Stimulated activated CD8-positive, alpha-beta memory T cell treated with anti-CD3 and anti-CD28 coated beads, Interleukin-15, amount 100 ng/mL, for 4 hours (primary cell): ENCODE results near the gene ZNF296.

Source experiments
- DNase-seq, 2 donors: peaks; one replicate each; pipeline ENCODE4 v3.0.0-alpha.2; 2020; ENCODE audit warnings: low read depth in 2 of 2

Gene ZNF296

DNA sequence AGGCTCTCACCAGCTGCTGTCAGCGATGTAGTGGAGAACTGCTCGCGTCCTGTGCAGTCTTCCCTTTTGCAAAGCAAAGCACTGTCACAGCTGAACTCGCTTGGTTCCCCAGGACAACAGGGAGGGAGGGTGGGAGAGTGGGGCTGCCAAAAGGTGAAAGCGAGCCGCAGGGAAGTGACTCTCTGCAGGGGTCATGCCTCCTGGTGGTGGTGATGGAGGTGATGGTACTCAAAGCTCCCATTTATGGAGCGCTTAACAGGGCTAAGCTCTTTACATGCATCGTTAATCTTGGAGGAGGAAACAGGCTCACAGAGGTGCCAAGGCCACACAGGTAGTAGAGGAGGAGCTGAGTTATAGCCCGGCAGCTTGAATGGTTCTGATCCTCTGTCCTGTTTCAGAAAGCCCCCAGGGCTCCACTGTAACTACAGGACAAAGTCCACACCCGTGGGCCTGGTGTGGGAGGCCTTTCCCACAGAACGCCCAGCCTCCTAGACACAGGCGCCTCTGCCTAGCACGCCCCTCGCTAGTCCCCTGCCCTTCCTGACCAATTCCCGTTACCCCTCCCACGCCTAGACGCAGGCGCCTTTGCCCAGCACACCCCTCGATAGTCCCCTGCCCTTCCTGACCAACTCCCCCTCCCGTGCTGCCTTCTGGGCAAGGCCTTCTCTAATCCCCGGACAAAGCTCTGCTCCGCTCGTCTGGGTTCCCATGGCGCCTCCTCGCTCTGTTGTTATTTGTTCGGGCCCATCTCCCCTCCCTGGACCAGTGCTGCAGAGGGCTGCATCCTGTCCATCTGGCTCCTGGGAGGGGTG lies 27.4 kb upstream of the ZNF296 start:
- DNase-seq, result no peak

DNA sequence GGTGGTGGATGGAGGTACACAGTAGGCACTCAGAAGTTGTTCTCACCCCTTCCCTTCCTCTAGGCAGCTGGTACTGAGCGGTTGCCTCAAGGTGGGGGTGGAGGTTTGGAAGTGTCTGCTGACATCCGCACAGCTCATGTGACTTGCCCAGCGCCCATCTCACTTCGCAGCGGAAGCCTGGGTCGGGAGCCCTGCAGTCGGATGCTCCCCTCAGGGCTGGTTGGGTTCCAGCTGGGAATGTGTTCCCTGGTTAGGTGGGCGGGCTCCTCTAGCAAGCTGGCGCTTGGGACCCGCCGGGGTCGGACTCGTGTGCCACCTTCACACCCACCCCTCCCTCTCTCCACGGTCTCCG lies 26.9 kb upstream of the ZNF296 start:
- no peak for DNase-seq

DNA sequence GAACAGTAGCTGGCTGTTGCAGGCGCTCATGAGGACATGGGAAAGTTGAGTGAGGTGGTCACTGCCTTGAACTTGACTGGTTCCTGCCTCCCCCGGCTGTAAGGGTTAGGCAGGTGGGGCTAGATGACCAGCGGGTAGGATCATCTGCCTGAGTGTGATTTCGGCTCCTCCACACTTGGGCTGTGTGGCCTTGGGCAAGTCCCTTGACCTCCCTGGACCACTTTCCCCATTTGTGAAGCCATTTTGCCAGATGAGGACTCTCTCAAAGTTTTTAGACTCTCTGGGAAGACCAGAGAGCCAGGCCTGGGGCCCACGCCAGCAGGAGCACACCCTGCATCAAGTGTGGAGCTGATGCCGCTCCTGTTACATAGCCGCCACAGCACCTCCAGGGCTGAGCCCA lies 26.2 kb upstream of the ZNF296 start:
- no peak for DNase-seq

DNA sequence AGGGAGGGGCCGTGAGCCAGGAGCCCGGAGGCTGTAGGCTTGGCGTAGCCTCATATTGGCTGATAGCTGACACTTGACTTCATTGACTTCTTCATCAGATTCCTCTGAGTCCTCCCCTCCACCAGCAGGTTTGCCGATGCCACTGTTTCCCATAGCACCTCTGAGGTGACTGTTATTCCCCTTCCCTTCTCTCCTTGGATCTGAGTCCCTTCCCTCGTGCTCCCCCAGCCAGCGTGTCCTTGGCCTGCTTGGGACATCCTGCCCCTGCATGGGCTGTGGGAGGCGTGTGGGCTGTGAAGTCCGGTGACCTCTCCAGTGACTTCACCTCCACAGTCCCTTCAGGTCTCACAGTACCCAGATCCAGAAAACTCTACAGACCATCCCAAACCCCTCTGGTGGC lies 25.5 kb upstream of the ZNF296 start:
- no peak for DNase-seq

DNA sequence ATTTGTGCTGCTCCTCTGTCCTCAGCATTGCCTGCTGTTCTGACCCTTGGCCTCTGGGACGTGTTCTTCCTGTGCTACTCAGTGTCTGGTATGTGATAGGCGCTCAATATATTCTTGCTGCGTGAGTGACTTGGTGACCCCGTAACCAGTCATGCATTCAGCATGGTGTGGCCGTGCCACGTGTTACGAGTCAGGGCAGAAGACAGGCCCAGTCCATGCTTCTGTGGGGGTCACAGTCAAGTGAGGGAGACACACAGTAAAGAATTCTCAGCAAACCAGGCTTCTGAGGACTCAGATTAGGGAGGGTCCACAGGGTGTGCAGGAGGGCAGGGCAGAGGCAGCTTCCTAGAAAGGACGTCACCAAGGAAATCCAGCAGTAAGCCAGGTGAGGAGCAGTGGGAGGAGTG lies 24.6 kb upstream of the ZNF296 start:
- DNase-seq, result no peak

DNA sequence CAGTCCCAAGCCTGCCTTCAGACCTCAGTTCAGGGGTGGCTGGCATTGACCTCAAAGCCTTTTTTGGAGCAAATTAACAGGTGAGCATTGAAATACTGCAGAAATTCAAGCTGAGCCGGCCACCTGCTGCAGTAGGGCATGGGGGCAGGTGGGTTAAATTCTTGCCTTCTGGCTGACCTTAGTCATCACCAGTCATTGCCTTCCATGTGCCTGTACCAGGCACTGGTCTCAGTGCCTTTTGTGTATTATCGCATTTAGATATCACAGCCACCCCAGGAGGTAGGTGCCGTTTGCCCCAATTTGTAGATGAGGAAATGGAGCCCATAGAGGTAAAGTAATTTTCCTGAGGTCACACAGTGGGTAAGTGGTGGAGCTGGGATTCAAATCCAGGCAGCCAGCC lies 23.9 kb upstream of the ZNF296 start:
- no peak for DNase-seq

DNA sequence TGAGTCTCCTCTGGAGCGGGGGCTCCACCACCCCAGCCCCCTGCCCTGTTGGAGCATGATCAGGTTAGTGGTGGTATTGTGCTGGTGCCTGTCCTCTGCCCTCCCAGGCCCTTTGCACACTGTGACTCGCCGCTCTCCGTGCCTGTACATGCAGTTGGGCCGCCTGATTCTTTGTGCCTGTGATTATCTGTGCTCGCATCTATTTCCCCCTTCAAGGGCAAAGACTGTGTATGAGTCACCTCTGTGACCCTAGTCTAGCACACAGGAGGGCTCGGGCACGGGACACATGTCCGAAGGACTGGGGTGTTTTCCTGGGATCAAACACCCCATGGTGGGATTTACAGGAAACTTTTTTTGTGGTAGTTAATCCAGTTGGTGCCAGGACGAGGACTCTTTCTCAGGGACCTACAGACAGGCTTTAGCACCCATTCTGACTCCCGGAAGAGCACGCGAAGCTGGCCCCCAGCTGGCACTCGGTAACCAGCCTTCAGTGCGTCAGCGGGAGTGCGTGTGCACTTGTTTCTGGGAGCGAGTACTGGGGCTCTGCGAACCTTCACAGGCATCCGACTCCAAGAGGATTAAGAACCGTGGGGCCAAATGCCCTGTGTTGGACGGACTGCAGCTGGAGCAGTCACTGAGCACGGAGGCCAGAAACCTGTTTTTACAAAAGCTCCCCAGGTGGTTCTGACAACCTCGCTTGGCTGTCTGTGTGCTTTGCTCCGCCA lies 23.4 kb upstream of the ZNF296 start:
- no peak for DNase-seq

DNA sequence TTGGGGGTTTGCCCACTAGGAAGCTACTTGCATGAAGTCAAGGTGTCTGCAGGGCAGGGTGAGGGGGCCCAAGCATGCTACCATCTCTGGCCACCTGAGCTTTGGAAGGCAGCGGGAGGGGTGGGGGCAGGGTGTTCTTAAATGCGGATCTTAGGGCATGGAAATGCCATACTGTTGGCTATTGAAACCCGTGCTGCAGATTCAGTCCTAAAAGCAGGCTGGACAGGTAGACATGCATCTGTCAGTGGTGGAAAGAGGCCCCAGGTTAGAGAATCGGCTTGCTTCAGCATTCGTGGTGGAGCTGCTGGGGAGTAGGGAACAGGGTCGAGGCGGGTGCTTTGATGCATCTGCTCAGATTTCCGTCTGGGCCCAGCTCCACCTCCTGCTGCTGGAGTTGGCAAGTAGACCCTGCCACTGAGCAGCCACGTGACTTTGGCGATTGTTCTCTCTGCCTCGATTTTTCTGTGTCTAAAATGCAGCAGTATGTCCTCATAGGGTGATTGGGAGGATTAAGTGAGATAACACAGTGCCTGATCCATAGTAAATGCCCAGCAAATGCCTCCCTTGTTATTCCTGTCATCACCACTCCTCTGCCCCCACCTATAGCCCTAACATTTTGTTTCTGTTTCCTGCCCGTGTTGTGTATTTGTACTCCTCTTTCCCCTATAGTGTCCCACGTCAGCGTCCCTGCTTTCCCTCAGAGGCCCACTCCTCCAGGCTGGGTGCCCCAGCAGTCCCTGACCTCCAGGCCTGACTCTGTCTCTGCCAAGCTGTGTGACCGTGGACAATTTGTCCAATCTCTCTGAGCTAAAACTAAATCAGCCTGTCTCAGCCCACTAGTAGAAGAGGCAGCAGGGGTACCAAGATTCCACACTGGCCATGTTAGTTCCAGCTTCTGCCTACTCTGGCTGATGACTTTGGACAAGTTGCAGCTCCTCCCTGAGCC lies 22.5 kb upstream of the ZNF296 start:
- DNase-seq, result no peak

DNA sequence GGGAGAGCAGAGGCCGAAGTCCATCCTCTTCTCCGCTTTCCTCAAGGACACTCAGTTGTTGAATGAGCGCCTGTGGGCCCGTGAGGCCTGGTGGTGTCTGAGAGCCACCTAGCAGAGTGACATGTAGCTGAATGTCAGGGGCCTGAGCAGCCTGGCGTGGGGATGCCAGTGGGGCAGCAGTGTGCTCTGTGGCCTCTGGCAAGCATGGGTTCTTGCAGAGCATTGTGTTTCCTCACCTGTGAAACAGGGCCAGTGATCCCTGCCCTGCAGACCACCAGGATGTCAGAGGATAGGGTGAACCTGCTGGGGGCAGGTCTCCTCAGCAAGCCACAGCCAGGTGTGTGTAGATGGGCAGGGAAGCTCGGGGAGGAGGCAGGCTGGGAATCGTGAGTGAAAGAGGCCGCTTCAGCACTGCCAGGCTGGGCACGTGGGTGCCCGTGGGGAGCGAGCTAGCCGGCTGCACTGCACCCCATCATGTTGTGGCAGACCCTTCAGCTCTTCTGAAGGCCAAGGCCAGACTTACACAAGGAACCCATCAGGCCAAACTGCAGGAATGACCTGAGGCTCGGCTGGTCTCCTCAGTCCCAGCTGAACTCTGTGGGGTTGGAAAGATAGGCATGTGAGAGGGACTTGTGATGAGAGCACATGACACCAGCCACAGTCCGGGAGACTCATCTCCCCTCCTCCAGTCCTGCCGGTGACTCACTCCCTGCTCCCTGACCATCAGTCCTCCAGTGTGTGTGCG lies 21.7 kb upstream of the ZNF296 start:
- DNase-seq, result no peak

DNA sequence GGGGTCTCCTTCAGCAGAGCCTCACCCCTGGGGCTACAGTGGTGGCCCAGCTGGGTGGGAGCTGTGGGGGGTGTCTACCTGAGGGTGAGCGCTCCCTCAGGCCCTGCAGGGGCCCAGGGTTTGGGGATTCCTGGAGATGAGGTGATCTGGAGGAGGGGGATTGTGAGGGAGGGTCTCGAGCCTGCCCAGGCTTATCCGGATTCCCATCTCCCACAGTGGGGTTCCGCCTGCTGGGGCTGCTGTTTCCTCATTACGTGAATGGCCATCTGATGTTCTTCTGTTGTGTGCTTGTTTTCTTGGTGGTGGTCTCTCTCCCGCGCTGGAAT lies 21.1 kb upstream of the ZNF296 start:
- no peak for DNase-seq

DNA sequence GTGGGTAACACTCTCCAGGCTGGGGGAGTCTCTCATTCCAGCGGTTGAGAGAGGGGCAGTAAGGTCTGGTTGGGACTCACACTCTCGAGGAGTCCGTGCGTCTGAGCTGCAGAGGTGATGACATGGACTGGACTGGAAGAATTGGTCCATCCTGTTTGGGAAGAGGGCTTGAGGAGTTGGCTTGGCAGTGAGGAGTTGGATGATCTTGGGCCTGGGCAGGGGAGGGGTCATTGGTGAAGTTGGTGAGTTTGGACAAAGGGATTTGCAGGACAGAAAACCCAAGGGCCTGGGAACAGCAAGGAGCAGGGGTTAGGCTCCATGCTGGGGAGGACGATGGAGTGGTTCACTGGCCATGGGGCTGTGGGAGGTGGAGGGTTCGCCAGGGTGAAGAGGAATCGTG lies 20.4 kb upstream of the ZNF296 start:
- no peak for DNase-seq

DNA sequence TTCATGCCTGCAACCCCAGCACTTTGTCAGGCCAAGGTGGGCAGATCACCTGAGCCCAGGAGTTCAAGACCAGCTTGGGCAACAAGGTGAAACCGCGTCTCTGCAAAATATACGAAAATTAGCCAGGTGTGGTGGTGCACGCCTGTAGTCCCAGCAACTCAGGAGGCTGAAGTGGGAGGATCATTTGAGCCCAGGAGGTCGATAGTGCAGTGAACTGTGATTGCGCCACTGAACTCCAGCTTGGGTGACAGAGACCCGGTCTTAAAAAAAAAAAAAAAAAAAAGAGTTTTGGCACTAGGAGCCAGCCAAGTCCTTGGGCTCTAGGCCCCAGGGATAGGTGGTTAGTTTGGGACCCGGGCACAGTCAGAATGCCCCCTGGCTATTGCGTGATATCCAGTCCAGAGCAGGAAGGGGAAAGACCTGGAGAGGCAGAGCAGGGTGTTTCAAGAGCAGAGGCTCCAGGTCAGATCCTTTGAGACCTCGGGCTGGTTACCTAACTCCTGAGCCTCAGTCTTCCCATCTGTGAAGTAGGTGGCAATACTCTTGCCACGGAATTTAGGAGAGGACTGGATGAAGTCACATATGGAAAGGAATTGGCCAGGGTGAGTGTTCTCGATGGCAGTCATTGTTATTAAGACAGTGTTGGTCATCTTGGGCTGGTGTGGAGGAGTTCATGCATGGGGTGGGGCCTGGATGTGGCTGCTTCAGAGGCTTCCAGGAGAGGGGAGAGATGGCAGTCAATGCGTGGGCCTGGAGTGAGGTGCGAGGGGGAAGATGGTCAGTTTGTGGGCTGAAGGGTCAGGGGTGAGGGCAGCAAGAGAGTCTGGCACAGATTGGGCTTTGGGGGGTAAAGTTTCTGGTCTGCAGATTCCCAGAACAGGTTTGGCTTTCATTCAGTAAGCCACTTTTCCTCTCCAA lies 19.5 kb upstream of the ZNF296 start:
- DNase-seq, result no peak

DNA sequence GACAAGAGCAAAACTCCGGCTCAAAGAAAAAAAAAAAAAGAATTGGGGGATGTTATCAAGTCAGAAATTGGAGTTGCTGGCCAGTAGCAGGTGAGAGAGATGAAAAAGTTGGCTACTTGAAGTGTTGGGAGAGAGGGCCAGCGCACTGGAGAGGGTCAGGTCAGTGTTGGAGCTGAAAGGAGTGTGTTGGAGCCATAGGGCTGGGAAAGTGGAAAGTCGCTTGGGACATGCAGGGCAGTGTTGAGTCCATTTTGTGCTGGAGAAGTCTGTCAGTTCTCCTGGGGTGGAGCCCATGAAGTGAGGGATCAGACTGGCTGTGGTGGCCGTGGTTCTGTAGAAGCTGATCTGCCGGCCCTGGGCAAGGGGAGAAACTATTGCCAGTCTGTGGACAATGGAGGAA lies 18.4 kb upstream of the ZNF296 start:
- DNase-seq, result no peak

DNA sequence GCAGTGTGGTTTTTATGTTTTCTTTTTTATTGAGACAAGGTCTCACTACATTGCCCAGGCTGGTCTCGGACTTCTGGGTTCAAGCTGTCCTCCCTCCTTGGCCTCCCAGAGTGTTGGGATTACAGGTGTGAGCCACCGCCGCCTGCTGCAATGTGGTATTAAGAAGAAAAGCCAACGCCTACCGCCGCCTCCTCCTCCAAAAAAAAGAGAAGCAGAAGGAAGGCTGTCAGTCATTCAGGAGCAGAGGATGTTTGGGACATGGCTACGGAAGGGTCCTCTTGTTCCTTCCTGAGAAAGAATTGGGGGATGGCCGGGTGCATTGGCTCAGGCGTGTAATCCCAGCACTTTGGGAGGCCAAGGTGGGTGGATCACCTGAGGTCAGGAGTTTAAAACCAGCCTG lies 17.9 kb upstream of the ZNF296 start:
- no peak for DNase-seq

DNA sequence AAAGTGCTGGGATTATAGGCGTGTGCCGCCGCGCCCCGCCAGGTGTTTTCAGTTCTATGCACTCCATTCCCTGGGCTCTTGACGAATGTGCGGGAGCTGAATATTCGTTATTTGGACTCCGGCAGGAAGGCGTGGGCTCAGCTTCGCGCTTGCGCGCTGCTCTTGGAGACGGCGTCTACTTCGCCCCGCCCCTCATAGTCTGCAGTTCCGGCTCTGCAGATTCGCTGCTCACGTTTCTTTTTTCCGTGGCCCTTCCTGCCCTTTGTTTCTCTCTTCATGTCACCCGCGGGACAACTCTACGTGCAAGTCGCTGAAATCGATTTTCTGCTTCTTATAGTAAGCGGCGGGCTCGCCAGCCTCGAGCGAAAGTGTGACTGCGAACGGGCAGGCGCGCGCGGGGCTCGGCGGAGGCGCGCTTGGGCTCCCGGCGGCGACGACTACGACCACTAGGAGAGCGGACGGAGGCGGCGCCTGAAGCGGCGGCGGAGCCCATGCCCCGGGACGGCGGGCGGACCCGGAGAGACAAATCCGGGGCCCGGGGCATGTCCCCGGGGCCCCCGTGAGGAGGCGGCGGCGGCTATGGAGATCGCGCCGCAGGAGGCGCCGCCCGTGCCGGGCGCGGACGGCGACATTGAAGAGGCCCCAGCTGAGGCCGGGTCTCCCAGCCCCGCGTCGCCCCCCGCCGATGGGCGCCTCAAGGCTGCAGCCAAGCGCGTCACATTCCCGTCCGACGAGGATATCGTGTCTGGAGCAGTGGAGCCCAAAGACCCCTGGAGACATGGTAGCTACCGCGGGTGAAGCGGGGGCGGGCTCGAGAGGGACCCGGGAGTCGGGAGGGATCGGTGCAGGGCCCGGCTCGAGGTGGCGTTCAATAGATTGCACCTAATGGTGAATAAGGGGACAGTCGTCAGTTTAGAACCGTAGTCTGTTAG lies 16.7 kb upstream of the ZNF296 start, which contains the start of gene PPP1R37:
Gene PPP1R37 (plus strand): TSS at position 433 of the 932 bp plus-strand sequence. CDS start 147 bp downstream, at position 580.
- peak; percentile 74 to 87 for DNase-seq

DNA sequence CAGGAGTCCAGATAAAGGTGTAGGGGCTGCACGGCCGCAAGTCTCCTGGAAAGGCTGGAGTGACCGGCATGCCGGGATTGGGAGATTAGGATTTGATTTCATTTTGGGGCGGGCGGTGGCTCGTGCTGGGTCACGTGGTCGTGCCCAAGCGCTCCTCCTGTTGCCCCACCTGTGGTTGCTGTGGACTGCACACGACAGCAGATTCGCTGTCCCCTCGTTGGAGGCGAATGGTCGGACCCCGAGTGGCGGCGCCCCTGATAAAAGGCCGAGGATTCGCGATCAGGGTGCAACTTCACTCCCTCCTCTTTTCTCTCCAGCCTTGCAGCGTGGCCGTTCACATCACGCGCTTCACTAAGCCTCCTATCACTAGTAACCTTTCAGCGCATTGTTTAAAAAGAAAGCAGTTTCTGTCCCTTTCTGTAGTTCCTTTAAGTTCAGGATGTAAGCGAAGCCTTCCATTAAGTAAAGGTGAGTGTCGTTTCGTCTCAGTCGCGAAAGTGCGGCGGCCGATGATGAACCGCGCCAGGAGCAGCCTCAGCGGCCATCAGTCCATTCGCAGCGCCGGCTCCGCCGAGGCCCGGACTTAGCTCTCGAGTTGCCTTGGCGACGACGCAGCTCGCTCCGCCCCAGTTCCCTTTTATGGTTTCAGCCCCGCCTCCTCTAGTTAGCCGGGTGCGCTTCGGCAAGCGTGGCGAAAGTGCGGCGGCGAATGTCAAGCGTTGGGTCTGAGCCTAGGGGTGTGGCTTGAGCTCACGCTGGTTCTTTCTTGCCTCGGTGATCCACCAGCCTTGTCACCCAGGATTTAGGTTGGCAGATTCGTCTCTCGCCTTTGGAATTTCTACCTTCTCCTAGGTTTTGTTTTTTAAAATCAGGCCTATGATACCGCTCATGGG lies 15.0 kb upstream of the ZNF296 start:
- DNase-seq, result peak; percentile 90 to 92

DNA sequence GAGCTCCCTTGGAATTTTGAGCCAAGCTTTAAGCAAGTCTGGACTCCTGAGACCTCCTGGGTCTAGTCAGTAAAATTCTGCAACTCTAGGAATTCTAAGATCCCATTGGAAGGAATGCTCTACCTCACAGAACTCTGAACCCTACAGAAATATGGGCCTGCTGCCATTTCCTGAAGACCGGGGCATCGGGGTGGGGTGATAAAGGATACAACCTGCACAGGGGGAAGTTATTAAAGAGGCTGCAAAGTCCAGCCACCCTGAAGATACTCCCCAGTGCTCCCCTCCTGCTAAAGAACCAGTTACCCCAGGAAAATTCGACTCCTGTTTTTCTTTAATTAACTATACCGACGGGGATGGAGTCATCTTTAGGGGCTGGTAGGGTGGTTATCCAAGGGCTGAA lies 14.3 kb upstream of the ZNF296 start:
- no peak for DNase-seq

DNA sequence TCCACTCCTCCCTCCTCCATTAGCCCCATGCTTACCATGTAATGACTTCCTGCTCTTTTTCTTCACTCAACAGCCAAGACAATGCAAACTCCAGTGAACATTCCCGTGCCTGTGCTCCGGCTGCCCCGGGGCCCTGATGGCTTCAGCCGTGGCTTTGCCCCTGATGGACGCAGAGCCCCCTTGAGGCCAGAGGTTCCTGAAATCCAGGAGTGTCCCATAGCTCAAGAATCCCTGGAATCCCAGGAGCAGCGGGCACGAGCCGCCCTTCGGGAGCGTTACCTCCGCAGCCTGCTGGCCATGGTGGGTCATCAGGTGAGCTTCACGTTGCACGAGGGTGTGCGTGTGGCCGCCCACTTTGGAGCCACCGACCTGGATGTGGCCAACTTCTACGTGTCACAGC lies 13.8 kb upstream of the ZNF296 start:
- DNase-seq, result no peak
